ENCODE data around the gene UBE3D.
"Not testable (repeated sequence)": the region's sequence is repeated elsewhere in the genome, so short reads cannot be mapped to it uniquely, and the experiment has no call there.

UBE3D gene

GRCh38 chr6:82971877-82972460 is 93.7 kb downstream of the UBE3D start:
- DNase-seq (ENCODE audit: low read depth): no peak

GRCh38 chr6:82970839-82971238 is 94.8 kb downstream of the UBE3D start:
- no peak for DNase-seq (ENCODE audit: low read depth)

DNA sequence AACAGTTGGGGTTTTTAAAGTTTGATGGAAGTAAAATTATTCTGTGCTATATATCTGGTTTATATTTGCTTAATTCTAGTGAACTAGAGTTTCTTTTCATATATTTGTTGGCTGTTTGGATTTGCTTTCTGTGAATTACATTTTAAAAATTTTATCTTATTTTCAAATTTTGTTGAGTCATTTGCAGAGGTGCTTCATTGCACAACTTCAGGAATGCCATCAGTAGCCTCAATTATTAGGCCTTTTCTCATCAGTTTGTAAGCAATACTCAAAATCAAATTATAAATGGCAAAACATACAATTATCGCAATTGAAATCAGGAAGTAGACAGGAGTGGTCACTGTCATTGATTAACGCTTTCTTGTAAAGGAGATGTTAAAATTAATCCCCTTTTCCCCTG is 96.9 kb downstream of the UBE3D start:
- DNase-seq (ENCODE audit: low read depth): no peak

GRCh38 chr6:82963191-82963925 is 102.3 kb downstream of the UBE3D start:
- DNase-seq (ENCODE audit: low read depth): no peak

DNA sequence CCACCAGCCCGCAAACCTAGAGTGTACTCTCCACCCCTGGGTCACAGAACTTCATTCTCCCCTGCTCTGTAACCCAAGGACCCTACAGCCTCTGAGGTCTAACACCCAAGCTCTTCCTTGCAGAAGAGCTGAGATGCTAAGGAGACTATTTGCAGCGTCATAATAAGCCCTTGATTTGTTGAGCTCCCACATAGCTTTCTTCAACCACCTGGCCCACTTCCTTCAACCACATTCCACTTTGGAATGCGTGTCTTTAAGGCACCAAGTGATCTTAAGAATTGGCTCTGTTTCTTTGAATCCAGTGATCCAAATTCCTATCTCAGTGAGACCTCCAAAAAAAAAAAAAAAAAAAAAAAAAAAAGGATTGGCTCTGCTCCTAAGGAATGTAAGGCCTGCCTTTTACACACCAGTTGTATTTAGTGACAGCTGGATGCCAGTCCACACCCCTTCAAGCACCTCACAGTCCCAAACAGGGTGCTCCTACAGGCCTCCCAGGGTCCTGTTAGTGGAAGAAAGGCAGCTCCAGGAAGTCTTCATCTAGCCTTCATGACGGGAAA is 106.2 kb downstream of the UBE3D start:
- no peak for DNase-seq (ENCODE audit: low read depth)

GRCh38 chr6:82958551-82958950 is 107.1 kb downstream of the UBE3D start:
- DNase-seq (ENCODE audit: low read depth): no peak

GRCh38 chr6:82957868-82958245 is 107.8 kb downstream of the UBE3D start:
- no peak for DNase-seq (ENCODE audit: low read depth)

DNA sequence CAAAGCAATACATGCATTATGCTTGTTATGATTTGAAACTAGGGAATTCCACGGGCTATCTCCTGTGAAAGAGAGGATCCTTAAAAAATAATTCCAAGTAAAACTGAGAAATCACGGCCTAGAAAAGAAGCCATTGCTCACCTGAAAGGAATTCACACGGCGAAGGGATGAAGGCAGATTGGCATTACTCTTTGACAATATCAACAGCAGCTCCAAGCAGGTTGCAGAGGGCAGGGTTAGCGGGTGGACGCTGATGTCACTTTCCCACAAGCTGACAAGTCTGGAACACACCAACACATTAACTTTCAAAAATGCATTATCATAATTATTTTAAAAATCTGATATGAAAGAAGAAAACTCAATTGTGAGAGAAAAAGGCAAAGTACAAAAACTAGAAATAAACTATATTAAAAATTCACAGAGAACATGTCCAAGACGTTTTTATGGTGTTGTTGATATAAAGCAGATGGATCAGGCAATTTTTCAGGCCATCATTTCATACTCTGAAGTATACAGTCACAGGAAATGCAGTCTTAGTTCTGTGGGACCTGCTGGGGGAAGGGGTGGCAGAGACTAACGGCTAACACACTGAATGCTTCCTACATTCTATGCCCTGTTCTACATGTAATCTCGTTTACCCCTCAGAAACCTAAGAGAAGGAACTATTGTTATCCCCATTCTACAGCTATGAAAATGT is 108.3 kb downstream of the UBE3D start:
- DNase-seq (ENCODE audit: low read depth): no peak

- DNase-seq (ENCODE audit: low read depth): no peak
Observed at GRCh38 chr6:82955841-82956240, 109.8 kb downstream of the UBE3D start.

DNA sequence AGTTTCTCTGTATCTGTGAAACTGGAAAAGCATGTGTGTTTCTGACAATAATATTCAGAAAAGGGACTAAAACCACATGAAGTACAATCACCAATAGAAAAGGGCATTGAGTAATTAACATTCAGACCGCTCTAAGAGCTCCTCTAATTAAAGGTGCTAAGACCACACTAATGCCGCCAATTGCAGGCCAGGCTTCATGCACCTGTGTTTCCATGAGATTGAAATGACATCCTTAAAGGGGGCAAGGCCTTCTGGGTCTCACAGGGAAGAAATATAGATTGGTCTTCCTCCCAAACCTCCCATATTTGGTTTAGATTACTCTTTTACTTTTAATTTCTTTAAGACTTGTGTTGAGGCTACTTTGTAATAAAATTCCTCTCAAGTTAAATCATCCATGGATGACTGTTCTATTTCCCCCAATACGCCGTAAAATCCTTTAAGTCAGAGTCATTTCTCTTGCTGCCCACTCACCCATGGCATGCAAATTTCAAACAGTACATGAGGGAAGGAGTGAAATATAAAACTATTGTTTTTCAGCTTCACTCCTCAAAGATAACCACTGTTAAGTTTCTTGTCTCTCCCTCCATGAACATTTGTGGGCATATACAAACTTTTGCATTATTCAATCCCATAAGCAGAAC is 110.6 kb downstream of the UBE3D start:
- DNase-seq (ENCODE audit: low read depth): no peak

DNA sequence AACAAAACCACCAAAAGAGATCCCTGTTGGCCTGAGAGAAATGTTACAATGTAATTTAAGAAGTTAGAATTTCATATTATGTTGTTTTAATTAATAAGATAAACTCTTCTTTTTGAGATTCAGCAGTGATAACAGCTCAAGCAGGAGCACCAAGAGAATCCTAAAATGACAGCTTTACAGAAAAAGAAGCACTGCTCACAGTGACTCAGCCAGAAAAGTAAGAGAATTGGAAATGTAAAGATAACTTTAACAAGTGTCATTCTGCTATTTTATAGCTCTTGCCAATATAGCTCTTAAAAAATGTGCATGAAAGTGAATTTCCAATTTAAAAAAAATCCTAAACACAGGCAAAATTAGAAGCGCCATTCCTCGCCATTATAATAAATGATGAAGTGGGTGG is 111.3 kb downstream of the UBE3D start:
- DNase-seq (ENCODE audit: low read depth): no peak

DNA sequence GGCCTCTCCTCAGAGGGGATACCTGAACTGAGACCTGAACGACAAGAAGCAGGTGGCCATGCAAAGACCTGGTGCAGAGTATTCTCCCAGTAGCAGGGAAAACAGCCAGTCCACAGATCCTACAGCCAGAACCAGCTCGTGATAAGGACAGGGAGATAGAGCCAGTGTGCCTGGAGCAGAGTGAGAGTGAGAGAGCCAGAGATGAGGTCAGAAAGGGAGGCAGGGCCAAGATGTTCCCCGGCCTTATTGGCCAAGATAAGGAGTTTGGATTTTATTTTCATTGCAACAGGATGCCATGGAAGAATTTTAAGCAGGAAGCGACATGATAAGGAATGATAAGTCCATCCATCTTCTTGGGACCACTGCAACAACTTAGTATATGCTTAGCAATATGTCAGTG is 111.8 kb downstream of the UBE3D start:
- DNase-seq (ENCODE audit: low read depth): no peak

- no peak for DNase-seq (ENCODE audit: low read depth)
Observed at GRCh38 chr6:82951935-82952334, 113.7 kb downstream of the UBE3D start.

DNA sequence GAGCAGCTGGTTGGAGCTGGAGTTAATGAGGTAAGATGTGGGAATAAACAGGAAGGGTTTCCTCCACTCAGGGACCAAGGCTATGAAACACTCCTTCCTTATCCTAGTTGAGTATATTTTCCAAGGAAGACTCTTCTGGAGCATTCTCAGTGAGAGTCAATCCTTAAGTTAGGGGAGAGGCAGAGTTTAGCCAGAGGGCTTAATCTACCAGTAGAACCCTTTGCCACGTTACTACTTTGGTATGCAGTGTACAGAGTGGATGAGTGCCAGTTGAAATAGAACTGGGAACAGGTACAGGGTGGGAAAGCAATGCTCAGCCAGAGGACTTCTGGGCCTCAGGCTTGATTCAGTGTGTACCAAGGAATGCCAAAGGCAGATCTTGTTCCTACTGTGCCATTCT is 114.3 kb downstream of the UBE3D start:
- DNase-seq (ENCODE audit: low read depth): no peak

GRCh38 chr6:82930915-82931314 is 134.7 kb downstream of the UBE3D start:
- not testable (repeated sequence) for DNase-seq (ENCODE audit: low read depth)

DNA sequence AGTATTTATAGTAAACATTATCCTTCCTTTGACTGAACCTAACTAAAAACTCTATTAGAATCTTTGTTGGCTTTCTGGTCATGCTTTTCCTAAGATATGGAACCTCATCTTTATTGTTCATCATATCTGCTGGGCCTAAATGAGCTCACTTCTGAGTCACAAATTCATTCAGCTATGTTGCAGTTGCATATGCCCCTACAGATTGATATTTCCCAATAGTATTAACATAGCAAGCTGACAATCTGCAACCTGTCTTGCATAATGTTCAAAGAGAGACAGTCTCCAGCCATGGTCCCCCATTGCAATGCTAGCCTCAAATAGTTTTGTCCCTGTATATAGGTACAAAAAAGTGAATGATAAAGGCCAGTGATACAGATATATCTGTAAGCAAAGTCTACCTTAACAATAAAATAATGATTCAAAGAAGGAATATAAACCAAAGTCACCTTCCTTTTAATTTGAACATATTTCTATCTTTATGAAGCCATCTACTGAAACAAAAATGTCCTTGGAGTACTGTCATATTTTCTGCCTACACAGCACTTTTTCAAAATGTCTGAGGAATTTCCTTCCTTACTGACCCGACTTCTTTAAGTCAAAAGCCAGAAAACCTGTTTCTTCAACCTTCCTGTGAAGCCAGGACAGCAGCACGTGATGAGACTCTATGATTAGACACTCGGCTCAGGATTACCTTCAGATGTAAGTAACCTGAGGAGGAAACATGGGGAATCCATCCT is 140.7 kb downstream of the UBE3D start:
- no peak for DNase-seq (ENCODE audit: low read depth)

- DNase-seq (ENCODE audit: low read depth): no peak
Observed at GRCh38 chr6:82921258-82921657, 144.4 kb downstream of the UBE3D start.

- no peak for DNase-seq (ENCODE audit: low read depth)
Observed at GRCh38 chr6:82917346-82918064, 148.1 kb downstream of the UBE3D start.

DNA sequence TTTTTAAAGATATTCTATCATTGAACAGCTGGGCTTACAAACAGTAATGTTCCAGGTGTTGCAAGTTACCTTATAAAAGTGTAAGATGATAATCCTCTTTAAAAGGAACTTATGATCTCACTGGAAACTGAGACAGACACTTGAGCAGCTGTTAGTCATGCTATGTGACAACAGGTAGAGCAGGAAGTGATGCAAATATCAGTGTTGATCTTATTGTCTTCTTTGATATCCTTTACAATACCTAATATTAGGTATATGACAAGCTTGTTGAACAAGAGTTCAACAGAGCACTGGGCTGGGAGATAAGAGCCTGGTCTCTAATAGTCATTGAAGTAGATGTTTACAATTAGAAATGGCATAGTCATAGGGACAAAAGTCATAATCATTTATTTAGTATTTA is 150.0 kb downstream of the UBE3D start:
- DNase-seq (ENCODE audit: low read depth): no peak

GRCh38 chr6:82914511-82914910 is 151.1 kb downstream of the UBE3D start:
- DNase-seq (ENCODE audit: low read depth): no peak

DNA sequence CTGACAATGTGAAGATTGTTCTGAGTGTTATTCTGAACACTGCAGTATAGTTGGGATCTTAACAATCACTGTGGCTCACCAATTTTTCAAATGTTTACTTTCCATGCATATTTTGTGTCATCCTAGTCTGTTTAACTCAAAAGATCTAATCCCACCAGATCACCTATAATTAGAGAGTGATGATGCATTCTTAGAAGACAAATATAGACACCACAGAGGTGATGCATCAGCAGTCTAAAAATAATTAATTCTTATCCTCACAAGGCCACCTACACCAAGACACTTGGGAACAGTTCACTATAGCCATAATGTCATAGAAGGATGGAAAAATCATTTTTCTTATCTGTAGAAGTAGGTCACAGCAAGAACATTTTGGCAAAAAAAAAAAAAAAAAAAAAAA is 154.8 kb downstream of the UBE3D start:
- no peak for DNase-seq (ENCODE audit: low read depth)

All from stimulated activated CD8-positive, alpha-beta memory T cell treated with anti-CD3 and anti-CD28 coated beads, Interleukin-7, amount 100 ng/mL, for 24 hours (primary cell).